Cardiac muscle cell (in vitro differentiated cells and primary cell): ENCODE results near the gene FOSL2. TPM values are rescaled to one million over a fixed set of nuclear protein-coding genes. Genes with fewer than 3 reads are reported as not detected.

Experiments used
- DNase-seq, 2 donors: peaks; one replicate each; pipeline versions ENCODE4 v3.0.0 to v3.0.0-alpha.2; 2010 to 2017; ENCODE audit warnings: low read depth in 1 of 2, low spot score in 1 of 2
- H3K27ac ChIP-seq: fragments of 200-600 bp; sonication (generic); 2 replicates; pipeline ENCODE4 v1.5.1; 2016
- H3K27me3 ChIP-seq: fragments of 200-600 bp; sonication (generic); 2 replicates; pipeline ENCODE4 v1.6.0; 2016; ENCODE audit warnings: control low read depth
- H3K36me3 ChIP-seq: fragments of 200-600 bp; sonication (generic); 2 replicates; pipeline ENCODE4 v1.5.1; 2016; ENCODE audit warnings: control low read depth
- H3K4me1 ChIP-seq: fragments of 200-600 bp; sonication (generic); 2 replicates; pipeline ENCODE4 v1.8.1; 2017; ENCODE audit warnings: low read depth, mild to moderate bottlenecking, mixed run types
- H3K4me3 ChIP-seq: fragments of 200-600 bp; sonication (generic); 2 replicates; pipeline ENCODE4 v1.5.1; 2016; ENCODE audit warnings: mild to moderate bottlenecking
- H3K9me3 ChIP-seq: fragments of 200-600 bp; sonication (generic); 2 replicates; pipeline ENCODE4 v1.5.1; 2017; ENCODE audit warnings: low read depth, mild to moderate bottlenecking, control low read depth
- CTCF ChIP-seq: IDR thresholded peaks from 2 replicates; pipeline ENCODE4 v1.5.1; 2012; ENCODE audit warnings: low read depth, mild to moderate bottlenecking, low read length
- polyA plus RNA-seq: library from polyadenylated mRNA; unstranded; fragments of >200 nt; fragmentation: Nextera tagmentation; extraction: Ambion mirVana; gene quantifications from 2 replicates; pipeline ENCODE4 v1.2.1, GENCODE V29; 2016
- total RNA-seq: library from RNA; depleted of rRNA; stranded (reverse); fragments of >200 nt; gene quantifications from 2 replicates; pipeline ENCODE4 v1.2.3, GENCODE V29; 2016

FOSL2 gene
- total and polyA plus RNA-seq, 2 experiments from 2014 or later = 2.0 to 3.5 TPM

- Histone ChIP-seq H3K4me1 (peaks cover 7% of the 10 kb centered on the region), H3K27me3 (peaks cover 13% of the 10 kb centered on the region), H3K4me3 (peak overlapping the region; percentile 68), H3K36me3 (no peaks in the 10 kb centered on the region), H3K9me3 (no peaks in the 10 kb centered on the region), H3K27ac (peak overlapping the region; percentile 67)
- no peak for TF ChIP-seq CTCF
- peak; percentile 67 to 98 for DNase-seq
Observed at GRCh38 chr2:28390241-28390745, 2.4 kb upstream of the FOSL2 start.

- TF ChIP-seq CTCF = no peak
- Histone ChIP-seq H3K27ac (peak overlapping the region; percentile 67), H3K27me3 (peaks cover 17% of the 10 kb centered on the region), H3K4me3 (peak overlapping the region; percentile 68), H3K9me3 (no peaks in the 10 kb centered on the region), H3K4me1 (peaks cover 8% of the 10 kb centered on the region), H3K36me3 (no peaks in the 10 kb centered on the region)
- DNase-seq = peak; percentile 65 to 93
Observed at GRCh38 chr2:28390746-28391563, 1.7 kb upstream of the FOSL2 start.

GRCh38 chr2:28391564-28392296 lies 928 bp upstream of the FOSL2 start:
- H3K36me3 ChIP-seq = no peaks in the 10 kb centered on the region
- peaks cover 17% of the 10 kb centered on the region for H3K27me3 ChIP-seq
- peak; percentile 62 to 95 for DNase-seq
- H3K4me3 ChIP-seq = peak overlapping the region; percentile 68
- no peak for TF ChIP-seq CTCF
- peaks cover 14% of the 10 kb centered on the region for H3K4me1 ChIP-seq
- H3K9me3 ChIP-seq = no peaks in the 10 kb centered on the region
- H3K27ac ChIP-seq = peak overlapping the region; percentile 99

- DNase-seq = peak; percentile 71 to 76
- Histone ChIP-seq H3K4me1 (peaks cover 14% of the 10 kb centered on the region), H3K27ac (peak overlapping the region; percentile 99), H3K27me3 (peaks cover 17% of the 10 kb centered on the region), H3K9me3 (no peaks in the 10 kb centered on the region), H3K4me3 (peak overlapping the region; percentile 68), H3K36me3 (no peaks in the 10 kb centered on the region)
- no peak for TF ChIP-seq CTCF
Observed at GRCh38 chr2:28393114-28393836, 617 bp downstream of the FOSL2 start.

GRCh38 chr2:28394331-28394877 lies 1.7 kb downstream of the FOSL2 start:
- no peak overlapping the region for H3K27ac ChIP-seq
- peak overlapping the region; percentile 68 for H3K4me3 ChIP-seq
- no peak for TF ChIP-seq CTCF
- H3K4me1 ChIP-seq = peaks cover 10% of the 10 kb centered on the region
- H3K27me3 ChIP-seq = peaks cover 17% of the 10 kb centered on the region
- H3K9me3 ChIP-seq = no peaks in the 10 kb centered on the region
- no peaks in the 10 kb centered on the region for H3K36me3 ChIP-seq
- DNase-seq = peak in 1 of 2 donors; percentile 63
